ENCODE results near the gene CLEC11A.
"Not testable (repeated sequence)": the region's sequence is repeated elsewhere in the genome, so short reads cannot be mapped to it uniquely, and the experiment has no call there.

Gene CLEC11A

DNA sequence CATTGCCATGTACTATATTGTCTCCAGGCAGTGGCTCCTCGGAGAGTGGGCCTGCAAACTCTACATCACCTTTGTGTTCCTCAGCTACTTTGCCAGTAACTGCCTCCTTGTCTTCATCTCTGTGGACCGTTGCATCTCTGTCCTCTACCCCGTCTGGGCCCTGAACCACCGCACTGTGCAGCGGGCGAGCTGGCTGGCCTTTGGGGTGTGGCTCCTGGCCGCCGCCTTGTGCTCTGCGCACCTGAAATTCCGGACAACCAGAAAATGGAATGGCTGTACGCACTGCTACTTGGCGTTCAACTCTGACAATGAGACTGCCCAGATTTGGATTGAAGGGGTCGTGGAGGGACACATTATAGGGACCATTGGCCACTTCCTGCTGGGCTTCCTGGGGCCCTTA, 47.7 kb downstream of the CLEC11A start:
- Histone ChIP-seq H2AFZ (ENCODE audit: low read depth, low read length) (no peak overlapping the region), H3K27ac (ENCODE audit: low read length, poor library complexity, severe bottlenecking) (no peak overlapping the region), H3K4ac (ENCODE audit: low read depth in 1 of 2, low read length in 2 of 2) (no peak overlapping the region), H4K91ac (ENCODE audit: low read length) (no peak overlapping the region), H2BK15ac (ENCODE audit: low read depth, poor library complexity, severe bottlenecking) (no peak overlapping the region), H2AK5ac (ENCODE audit: low read length, severe bottlenecking) (no peak overlapping the region), H3K23ac (ENCODE audit: low read length in 2 of 2) (no peak overlapping the region), H3K27me3 (ENCODE audit: control insufficient read depth in 1 of 2, insufficient read depth in 1 of 2, low read length in 2 of 2) (peaks cover 0 to 13% of the 10 kb centered on the region in 2 experiments), H3K36me3 (ENCODE audit: control insufficient read depth in 1 of 2, insufficient read depth in 2 of 2, low read depth in 1 of 2, low read length in 2 of 2) (no peaks in the 10 kb centered on the region), H2BK120ac (ENCODE audit: low read depth, low read length) (no peak overlapping the region), H3K4me2 (ENCODE audit: low read length, poor library complexity, severe bottlenecking) (no peak overlapping the region), H3K4me3 (ENCODE audit: insufficient read depth in 1 of 2, low read depth in 1 of 2, low read length in 2 of 2) (no peak overlapping the region), H3K9ac (ENCODE audit: low read length) (no peak overlapping the region), H4K8ac (ENCODE audit: low read length) (no peak overlapping the region), H3K14ac (ENCODE audit: low read length in 2 of 2) (no peak overlapping the region), H3K9me3 (ENCODE audit: control insufficient read depth, low read length) (no peaks in the 10 kb centered on the region), H3K18ac (ENCODE audit: low read depth in 1 of 2, low read length in 2 of 2) (no peak overlapping the region), H3K79me1 (replicated peaks; ENCODE audit: low read length, poor library complexity, severe bottlenecking) (no peaks in the 10 kb centered on the region), H2BK12ac (ENCODE audit: low read length in 2 of 2) (no peak overlapping the region), H3K4me1 (ENCODE audit: control insufficient read depth, insufficient read depth, low read depth, low read length) (no peaks in the 10 kb centered on the region), H2BK5ac (ENCODE audit: low read depth, low read length, poor library complexity, severe bottlenecking) (no peak overlapping the region)
- no peak for DNase-seq
- 79% methylated on average over 13 of the region's 13 CpGs for WGBS

GRCh38 chr19:50772476-50772875, 49.3 kb downstream of the CLEC11A start:
- no peak overlapping the region for H3K4ac ChIP-seq (ENCODE audit: low read depth in 1 of 2, low read length in 2 of 2)
- H3K9me3 ChIP-seq (ENCODE audit: control insufficient read depth, low read length), result peaks cover 5% of the 10 kb centered on the region
- H2BK5ac ChIP-seq (ENCODE audit: low read depth, low read length, poor library complexity, severe bottlenecking), result no peak overlapping the region
- no peak overlapping the region for H3K9ac ChIP-seq (ENCODE audit: low read length)
- H3K27me3 ChIP-seq (ENCODE audit: control insufficient read depth in 1 of 2, insufficient read depth in 1 of 2, low read length in 2 of 2), result peaks cover 0 to 19% of the 10 kb centered on the region in 2 experiments
- no peaks in the 10 kb centered on the region for H3K4me1 ChIP-seq (ENCODE audit: control insufficient read depth, insufficient read depth, low read depth, low read length)
- H4K8ac ChIP-seq (ENCODE audit: low read length), result no peak overlapping the region
- H3K4me2 ChIP-seq (ENCODE audit: low read length, poor library complexity, severe bottlenecking), result no peak overlapping the region
- H3K36me3 ChIP-seq (ENCODE audit: control insufficient read depth in 1 of 2, insufficient read depth in 2 of 2, low read depth in 1 of 2, low read length in 2 of 2), result no peaks in the 10 kb centered on the region
- no peak overlapping the region for H2BK15ac ChIP-seq (ENCODE audit: low read depth, poor library complexity, severe bottlenecking)
- no peak overlapping the region for H4K91ac ChIP-seq (ENCODE audit: low read length)
- DNase-seq, result no peak
- no peak overlapping the region for H2BK120ac ChIP-seq (ENCODE audit: low read depth, low read length)
- H3K18ac ChIP-seq (ENCODE audit: low read depth in 1 of 2, low read length in 2 of 2), result no peak overlapping the region
- H3K79me1 ChIP-seq (replicated peaks; ENCODE audit: low read length, poor library complexity, severe bottlenecking), result no peaks in the 10 kb centered on the region
- no peak overlapping the region for H2AK5ac ChIP-seq (ENCODE audit: low read length, severe bottlenecking)
- no peak overlapping the region for H3K14ac ChIP-seq (ENCODE audit: low read length in 2 of 2)
- no peak overlapping the region for H2AFZ ChIP-seq (ENCODE audit: low read depth, low read length)
- H3K23ac ChIP-seq (ENCODE audit: low read length in 2 of 2), result no peak overlapping the region
- no peak overlapping the region for H3K27ac ChIP-seq (ENCODE audit: low read length, poor library complexity, severe bottlenecking)
- WGBS, result no CpG with 5 or more reads among the region's 2 CpGs
- no peak overlapping the region for H3K4me3 ChIP-seq (ENCODE audit: insufficient read depth in 1 of 2, low read depth in 1 of 2, low read length in 2 of 2)
- no peak overlapping the region for H2BK12ac ChIP-seq (ENCODE audit: low read length in 2 of 2)

- 56% methylated on average over 3 of the region's 3 CpGs for WGBS
- not testable (repeated sequence) for H3K4me2 ChIP-seq (ENCODE audit: low read length, poor library complexity, severe bottlenecking); H3K14ac ChIP-seq (ENCODE audit: low read length in 2 of 2); H4K8ac ChIP-seq (ENCODE audit: low read length); H2AK5ac ChIP-seq (ENCODE audit: low read length, severe bottlenecking); H3K4me3 ChIP-seq (ENCODE audit: insufficient read depth in 1 of 2, low read depth in 1 of 2, low read length in 2 of 2); H2BK5ac ChIP-seq (ENCODE audit: low read depth, low read length, poor library complexity, severe bottlenecking); H3K23ac ChIP-seq (ENCODE audit: low read length in 2 of 2); H3K79me1 ChIP-seq (replicated peaks; ENCODE audit: low read length, poor library complexity, severe bottlenecking); H3K18ac ChIP-seq (ENCODE audit: low read depth in 1 of 2, low read length in 2 of 2); H3K4ac ChIP-seq (ENCODE audit: low read depth in 1 of 2, low read length in 2 of 2); H3K27ac ChIP-seq (ENCODE audit: low read length, poor library complexity, severe bottlenecking); H2BK12ac ChIP-seq (ENCODE audit: low read length in 2 of 2); H4K91ac ChIP-seq (ENCODE audit: low read length); H2BK120ac ChIP-seq (ENCODE audit: low read depth, low read length); H2AFZ ChIP-seq (ENCODE audit: low read depth, low read length); H3K9me3 ChIP-seq (ENCODE audit: control insufficient read depth, low read length); H3K9ac ChIP-seq (ENCODE audit: low read length); H3K36me3 ChIP-seq (ENCODE audit: control insufficient read depth in 1 of 2, insufficient read depth in 2 of 2, low read depth in 1 of 2, low read length in 2 of 2); H2BK15ac ChIP-seq (ENCODE audit: low read depth, poor library complexity, severe bottlenecking); DNase-seq; H3K4me1 ChIP-seq (ENCODE audit: control insufficient read depth, insufficient read depth, low read depth, low read length)
- H3K27me3 ChIP-seq (ENCODE audit: control insufficient read depth in 1 of 2, insufficient read depth in 1 of 2, low read length in 2 of 2), result peaks cover 0 to 23% of the 10 kb centered on the region in 2 experiments
Observed at GRCh38 chr19:50772912-50773311, 49.7 kb downstream of the CLEC11A start.

- H4K8ac ChIP-seq (ENCODE audit: low read length); H3K27ac ChIP-seq (ENCODE audit: low read length, poor library complexity, severe bottlenecking); H3K4me2 ChIP-seq (ENCODE audit: low read length, poor library complexity, severe bottlenecking); H2BK5ac ChIP-seq (ENCODE audit: low read depth, low read length, poor library complexity, severe bottlenecking); H3K4me1 ChIP-seq (ENCODE audit: control insufficient read depth, insufficient read depth, low read depth, low read length); H3K36me3 ChIP-seq (ENCODE audit: control insufficient read depth in 1 of 2, insufficient read depth in 2 of 2, low read depth in 1 of 2, low read length in 2 of 2); H3K18ac ChIP-seq (ENCODE audit: low read depth in 1 of 2, low read length in 2 of 2); H3K4ac ChIP-seq (ENCODE audit: low read depth in 1 of 2, low read length in 2 of 2); H3K9me3 ChIP-seq (ENCODE audit: control insufficient read depth, low read length); H2BK15ac ChIP-seq (ENCODE audit: low read depth, poor library complexity, severe bottlenecking); DNase-seq; H3K14ac ChIP-seq (ENCODE audit: low read length in 2 of 2); H2BK12ac ChIP-seq (ENCODE audit: low read length in 2 of 2); H2BK120ac ChIP-seq (ENCODE audit: low read depth, low read length); H3K9ac ChIP-seq (ENCODE audit: low read length); H3K4me3 ChIP-seq (ENCODE audit: insufficient read depth in 1 of 2, low read depth in 1 of 2, low read length in 2 of 2); H3K79me1 ChIP-seq (replicated peaks; ENCODE audit: low read length, poor library complexity, severe bottlenecking); H2AK5ac ChIP-seq (ENCODE audit: low read length, severe bottlenecking); H4K91ac ChIP-seq (ENCODE audit: low read length); H2AFZ ChIP-seq (ENCODE audit: low read depth, low read length); H3K23ac ChIP-seq (ENCODE audit: low read length in 2 of 2): not testable (repeated sequence)
- H3K27me3 ChIP-seq (ENCODE audit: control insufficient read depth in 1 of 2, insufficient read depth in 1 of 2, low read length in 2 of 2), result peaks cover 0 to 28% of the 10 kb centered on the region in 2 experiments
- 78% methylated on average over 7 of the region's 7 CpGs for WGBS
Observed at GRCh38 chr19:50773454-50773853, 50.3 kb downstream of the CLEC11A start.
